HG03135 (cell line): Measurements from ENCODE around the gene PACS2.
"Not testable (repeated sequence)": the region's sequence is repeated elsewhere in the genome, so short reads cannot be mapped to it uniquely, and the experiment has no call there.

Source experiments
- ATAC-seq: cut with Tn5 transposase; IDR thresholded peaks from one replicate; pipeline ENCODE4 v1.9.1; 2021; ENCODE audit warnings: mild to moderate bottlenecking, moderate library complexity; ENCODE audit not compliant: unreplicated experiment

PACS2 gene

DNA sequence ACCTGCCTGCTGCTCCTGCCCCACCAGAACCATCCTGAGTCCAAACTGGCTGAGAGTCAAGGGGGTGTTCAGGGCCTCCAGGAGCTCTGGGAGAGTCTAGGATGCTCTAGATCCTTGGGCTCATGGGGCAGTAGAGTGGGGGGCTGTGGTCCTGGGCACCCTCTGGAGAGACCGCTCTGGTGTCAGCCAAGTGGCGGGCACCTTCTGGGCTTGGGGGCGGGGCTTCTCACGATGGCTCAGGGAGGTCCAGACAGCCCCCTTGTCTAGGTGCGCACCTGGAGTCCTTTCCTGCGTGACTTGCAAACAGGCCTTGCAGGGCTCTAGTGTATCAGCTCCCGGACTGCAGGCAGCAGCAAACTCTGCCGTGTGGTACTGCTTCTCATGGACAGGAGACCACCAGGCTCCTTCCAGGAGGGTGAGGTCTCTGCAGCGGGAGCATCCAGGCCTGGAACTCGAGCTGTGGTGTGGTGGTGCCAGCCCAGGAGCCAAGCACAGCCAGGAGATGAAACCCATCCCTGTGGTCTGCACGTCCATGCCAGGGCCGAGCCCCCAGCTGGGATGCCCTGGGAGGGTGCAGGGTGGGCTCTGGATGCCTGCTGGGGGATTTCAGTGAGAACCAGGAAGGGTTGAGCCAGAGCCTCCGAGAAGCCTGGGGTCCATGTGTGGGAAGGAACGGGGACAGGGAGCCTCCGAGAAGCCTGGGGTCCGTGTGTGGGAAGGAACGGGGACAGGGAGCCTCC is 15.0 kb downstream of the PACS2 start:
- ATAC-seq, result no peak

DNA sequence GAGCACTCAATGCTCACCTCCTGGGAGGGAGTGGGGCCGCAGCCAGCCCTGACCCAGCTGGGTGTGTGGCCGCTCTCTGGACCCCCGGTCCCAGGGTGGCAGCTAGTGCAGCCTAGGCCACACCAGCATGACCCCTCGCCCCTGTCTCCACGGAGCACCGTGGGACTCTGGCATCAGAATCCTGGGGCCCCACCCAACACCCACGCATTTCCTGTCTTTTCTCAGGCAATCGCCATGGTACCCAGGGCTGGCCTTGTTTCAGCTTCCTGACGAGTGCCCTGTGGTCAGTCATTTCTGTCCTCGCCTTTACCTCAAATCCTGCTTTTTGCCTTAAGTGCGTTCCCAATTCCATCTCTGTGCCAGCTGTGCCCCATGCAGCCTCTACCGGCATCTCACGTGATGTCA is 15.9 kb downstream of the PACS2 start:
- no peak for ATAC-seq

DNA sequence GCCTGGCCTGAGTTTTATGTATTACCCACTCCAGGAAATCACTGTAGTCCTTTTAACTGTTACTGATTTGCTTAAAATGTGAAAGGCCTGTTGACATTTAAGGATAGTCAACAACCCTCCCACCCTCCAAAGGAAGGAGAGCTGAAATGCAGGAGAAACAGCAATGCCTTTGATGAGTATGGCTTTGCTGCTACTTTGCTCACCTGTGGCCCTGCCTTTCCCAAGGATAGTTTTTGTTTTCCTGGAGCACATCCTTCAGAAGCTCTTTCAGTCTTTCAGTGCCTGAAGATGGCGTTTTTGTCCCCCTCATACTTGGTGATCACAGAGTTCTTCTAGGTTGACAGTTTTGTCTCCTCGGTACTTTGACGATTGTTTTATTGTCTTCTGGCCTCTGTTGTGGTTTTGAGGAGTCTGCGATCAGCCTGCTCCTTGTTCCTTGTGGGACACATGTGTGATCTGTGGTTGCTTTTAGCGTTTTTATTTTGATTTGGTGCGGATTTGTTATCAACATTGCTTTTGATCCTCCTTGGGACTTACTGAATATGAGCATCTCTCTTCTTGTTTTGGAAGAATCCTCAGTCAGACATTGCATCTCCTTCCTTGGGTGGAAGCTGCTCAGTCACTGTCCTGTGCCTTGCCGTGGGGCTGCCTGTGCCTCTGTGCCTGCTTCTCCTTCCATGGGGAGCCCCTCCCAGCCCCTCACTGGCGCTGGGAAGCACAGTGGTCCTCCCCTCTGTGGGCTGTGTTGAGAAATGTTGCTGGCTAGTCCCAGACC is 17.2 kb downstream of the PACS2 start:
- ATAC-seq, result no peak

DNA sequence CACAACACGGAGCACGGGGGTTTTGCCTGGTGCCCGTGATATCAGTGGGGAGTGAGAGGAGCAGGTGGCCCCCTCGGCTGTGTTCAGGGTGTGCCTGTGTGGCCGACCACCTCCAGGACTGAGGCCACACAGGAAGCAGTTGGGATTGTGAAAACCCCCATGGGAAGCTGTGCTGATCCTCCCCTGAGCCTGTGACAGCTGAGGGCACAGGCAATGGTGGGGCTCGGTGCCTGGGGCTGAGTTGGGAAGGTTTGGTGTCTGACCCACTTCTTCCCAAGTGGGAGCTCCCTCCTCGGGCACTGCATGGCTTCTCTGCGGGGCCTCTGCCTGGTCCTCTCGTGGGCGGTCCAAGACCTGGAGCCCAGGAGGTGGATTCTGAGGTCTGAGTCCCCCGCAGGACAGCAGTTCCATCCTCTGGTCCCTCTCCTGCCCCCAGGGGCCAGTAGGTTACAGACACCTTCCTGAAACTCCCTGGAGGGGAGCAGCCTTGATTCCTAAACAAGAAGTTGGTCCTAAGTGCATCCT is 17.9 kb downstream of the PACS2 start:
- no peak for ATAC-seq

GRCh38 chr14:105333020-105333490 is 18.5 kb downstream of the PACS2 start:
- ATAC-seq, result no peak

- ATAC-seq, result no peak
Measured at GRCh38 chr14:105333613-105334364, 19.2 kb downstream of the PACS2 start.

- ATAC-seq, result no peak
Measured at GRCh38 chr14:105334383-105335230, 20.1 kb downstream of the PACS2 start.

- ATAC-seq, result not testable (repeated sequence)
Measured at GRCh38 chr14:105335231-105335542, 20.6 kb downstream of the PACS2 start.

DNA sequence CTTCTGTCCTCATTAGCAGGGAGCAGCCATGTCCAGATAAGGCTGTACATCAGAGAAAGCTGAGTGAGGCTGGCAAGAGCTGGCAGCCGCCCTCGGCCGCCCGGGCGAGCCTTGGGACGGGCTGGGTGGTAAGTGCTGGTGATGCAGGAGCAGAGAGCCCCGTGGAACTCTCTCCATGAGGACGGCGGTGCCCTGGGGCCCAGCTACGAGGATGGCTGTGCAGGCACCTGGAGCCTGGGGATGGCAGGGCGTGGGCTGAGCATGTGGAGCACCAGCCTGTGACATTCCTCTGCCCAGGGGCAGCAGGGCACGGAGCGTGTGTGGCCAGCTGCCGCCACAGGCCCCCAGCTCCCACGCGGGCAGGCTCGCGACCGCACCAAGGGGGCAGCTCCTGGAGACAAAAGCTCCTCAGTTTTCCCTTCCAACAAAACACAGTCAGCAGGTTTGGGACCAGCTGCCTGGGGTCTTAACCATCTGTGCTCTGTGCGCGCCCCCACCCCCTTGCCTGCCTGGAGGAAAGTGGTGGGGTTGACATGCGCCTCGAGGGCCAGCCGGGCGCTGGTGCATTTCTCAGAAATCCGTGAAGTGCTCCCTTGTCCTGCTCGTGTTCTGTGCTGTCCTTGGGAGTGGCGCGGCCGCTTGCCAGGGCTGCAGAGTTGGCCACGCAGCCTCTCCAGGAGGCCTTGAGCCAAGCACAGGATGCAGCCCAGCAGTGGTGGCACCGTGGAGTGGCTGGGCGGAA is 21.4 kb downstream of the PACS2 start:
- no peak for ATAC-seq

DNA sequence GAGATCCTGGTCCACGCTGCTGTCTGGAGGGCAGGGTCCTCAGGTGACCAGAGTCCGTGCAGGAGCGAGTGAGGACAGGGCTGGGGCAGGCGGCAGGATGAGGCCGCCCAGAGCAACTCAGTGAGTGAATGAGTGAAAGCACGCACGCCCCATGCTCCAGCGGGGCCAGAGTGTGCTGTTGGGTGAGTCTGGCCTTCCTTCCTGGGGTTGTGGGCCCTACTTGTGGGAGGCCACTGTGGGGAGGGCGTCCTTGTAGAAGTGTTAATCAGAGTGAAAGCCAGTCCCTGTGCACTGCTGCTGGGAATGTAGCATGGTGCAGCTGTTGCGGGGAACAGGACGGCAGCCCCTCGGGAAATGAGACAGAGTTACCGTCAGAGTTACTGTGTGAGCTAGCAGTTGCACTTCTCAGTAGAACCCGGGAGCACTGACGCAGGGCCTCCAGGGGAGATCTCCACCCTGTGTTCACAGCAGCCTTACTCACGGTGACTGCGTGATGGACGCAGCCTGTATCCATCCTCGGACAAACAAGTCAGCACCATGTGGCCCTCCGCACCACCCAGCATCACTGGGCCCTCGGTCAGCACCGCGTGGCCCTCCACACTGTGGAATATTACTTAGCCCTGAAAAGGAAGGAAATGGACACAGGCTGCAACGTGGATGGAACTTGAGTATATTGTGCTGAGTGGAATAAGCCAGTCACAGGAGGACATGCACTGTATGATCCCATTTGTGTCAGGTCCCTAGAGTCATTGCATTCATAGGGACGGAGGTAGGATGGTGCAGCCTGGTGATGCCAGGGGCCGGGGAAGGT is 22.1 kb downstream of the PACS2 start:
- ATAC-seq, result no peak

DNA sequence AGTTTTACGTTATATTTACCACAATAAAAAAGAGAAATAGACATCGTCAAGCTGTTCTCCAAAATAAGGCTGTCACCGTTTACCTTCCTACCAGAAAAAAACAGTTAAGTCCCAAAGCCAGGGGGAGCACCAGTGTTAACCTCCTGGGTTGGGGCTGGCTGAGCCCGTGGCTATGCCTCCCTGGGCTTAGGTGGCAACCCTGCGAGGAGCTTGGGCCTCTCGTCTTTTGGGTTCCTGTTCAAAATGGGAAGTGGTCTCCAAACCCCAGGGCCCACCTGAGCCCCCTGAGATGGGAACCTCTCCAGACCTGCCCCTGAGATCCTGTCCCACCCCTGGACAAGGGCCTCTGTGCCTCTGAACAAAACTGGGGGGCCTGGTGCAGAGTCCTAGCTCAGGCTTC is 22.9 kb downstream of the PACS2 start:
- ATAC-seq, result no peak

DNA sequence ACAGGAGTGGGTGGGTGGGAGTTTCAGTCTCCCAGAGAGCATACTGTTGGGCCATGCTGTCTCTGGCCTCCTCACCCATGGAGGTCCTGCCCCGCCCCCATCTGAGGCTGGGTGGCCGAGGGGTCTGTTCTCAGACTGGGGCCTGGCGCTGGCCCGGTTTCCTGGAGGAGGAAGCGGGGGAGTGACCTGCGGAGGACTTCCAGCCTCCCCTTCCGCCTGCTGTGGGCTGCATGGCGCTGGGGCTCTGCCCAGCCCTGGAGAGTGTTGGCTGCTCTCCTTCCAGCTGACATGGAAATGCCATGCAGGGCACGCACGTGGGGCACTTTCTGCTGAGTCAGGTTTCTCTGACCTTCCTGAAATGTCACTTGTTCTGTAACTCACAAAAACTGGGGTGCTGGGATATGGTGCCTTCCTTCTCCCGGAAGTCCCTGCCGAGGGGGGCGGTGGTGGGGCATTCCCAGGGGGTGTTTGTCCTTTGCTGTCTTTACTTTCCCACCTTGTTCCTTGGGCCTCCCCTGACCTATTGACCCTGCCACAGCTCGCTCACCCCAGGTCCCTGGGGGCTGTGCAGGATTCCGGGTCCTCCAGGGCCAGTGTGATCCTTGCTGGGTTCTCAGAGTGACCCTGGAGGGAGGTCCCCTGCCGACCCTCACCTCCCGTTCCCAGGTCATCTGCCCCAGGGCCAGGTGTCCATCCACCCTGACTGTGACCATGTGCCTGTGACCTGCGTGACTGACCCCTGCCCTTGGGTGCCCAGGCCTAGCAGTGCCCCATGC is 23.6 kb downstream of the PACS2 start:
- ATAC-seq, result no peak

DNA sequence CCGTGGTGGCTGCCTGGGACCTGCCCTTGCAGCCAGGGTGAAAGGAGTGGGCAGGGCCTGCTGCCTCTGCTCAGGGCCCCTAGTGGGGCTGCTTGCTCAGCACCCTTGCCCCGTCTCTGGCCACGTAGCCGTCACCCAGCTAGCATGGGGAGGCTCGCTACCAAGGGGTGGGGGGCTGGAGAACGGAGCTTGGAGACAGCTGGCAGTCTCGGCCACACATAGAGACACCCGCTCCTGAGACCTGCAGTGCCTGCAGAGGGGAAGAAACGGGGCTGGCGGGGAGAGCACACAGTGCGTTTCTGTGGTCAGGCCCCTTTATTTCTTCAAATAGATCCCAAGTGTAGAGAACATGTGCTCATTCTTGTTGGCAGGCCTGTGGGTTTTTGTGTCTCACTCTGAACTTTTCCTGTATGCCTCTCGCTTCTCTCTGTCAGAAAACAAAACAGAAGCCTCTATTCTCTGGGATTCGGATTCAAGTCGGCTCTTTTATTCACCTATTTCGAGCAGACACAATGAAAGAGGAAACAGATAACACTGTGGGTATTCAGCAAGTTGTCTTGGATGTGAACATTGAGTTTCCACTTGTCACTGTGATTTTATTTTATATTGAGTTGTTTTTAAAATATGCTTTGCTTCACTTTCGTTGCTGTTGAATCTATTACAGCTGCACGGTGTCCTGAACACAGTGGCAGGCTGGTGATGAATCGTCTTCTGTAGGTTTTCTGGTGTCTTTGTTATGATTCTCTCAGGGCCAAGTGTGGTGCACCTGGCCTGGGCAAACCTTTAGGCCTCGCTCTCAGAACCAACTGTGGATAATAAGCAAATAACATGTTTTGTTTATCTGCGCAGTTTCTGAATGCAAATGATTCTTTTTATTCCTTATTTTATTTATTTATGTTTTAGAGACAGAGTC is 26.5 kb downstream of the PACS2 start:
- ATAC-seq, result no peak

DNA sequence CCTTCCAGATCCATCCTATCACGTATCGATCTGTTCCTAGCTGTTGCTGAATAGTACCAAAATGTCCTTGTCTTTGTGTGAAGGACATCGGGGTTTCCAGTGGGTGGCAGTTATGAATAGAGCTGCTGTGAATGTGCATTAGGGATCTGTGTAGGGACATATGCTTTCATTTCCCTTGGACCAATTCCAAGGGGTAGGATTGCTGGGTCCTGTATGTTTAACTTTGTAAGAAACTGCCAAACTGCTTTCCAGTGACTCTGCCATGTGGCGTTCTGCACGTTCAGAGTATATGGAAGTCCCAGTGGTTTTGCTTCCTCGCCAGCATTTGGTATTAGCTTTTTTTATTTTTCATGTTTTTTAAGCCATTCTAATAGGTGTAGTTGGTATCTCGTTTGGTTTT is 28.6 kb downstream of the PACS2 start:
- ATAC-seq, result no peak

DNA sequence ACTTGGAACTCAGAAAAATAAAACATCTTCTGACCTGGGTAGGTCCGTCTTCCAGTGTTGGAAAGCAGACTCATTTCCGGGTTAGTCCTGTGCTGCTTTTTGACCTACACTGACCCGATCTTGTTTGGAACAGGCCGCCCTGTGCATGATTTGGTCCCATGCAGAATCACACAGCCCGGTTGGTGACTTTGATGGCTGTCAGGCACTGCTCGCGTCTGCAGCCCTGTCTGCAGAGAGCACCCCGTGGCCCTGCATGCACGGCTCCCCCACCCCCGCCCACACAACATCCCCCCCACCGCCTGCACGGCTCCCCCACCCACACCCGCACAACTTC is 31.6 kb downstream of the PACS2 start:
- no peak for ATAC-seq

GRCh38 chr14:105346876-105347586 is 32.5 kb downstream of the PACS2 start:
- ATAC-seq, result no peak

- ATAC-seq, result no peak
Measured at GRCh38 chr14:105347587-105347968, 33.0 kb downstream of the PACS2 start.
